Measurements from ENCODE around the gene S100A7.

GRCh38 chr1:153475282-153475681 is 14.8 kb upstream of the S100A7 start:
- TF ChIP-seq CTCF (IDR thresholded peaks at IDR 0.05): no peak
- no peak for TF ChIP-seq POLR2A (IDR thresholded peaks at IDR 0.05)
